Activated T-cell treated with anti-CD3 and anti-CD28 coated beads for 24 hours (primary cell): ENCODE data around the gene FOXP1.

Experiments
- DNase-seq: peaks from one replicate; pipeline ENCODE4 v3.0.0-alpha.2; 2020; ENCODE audit warnings: low read depth

The FOXP1 gene

DNA sequence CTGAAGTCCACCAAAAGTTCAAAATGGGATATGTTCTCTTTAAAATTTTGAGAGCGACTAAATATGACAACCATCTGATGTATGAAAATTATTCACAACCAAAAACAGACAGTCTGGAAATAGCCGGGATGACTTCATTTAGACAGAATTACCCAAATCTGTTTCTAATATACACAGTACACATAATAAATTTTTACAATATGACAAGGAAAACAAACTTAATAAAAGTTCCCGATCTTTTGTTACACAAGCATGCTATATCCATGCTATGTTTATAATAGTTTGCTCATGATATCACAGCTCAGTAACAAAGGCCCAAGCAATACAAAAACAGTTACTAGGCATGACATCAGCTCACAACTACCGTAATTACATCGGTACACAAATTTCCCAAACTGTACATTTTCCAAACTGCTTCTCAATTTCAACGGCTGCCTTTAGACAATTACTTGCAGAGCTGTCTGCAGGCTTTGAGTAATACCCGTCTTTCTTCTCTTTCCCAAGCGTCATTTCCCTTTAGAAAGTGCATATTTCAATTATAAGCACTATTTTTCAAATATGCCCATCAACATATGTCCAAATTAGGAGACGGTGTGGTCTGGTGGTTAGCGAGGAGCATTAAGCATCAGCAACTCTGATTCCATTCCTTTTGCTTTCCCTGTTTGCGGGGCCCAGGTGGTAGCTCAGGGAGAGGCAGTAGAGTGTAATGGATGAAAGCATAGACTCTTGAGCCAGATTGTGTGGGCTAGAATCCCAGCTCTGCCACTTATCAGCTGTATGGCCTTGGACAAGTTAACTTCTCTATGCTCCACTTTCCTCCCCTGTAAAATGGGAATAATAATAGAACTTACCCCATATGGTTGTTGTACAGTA, 481.2 kb downstream of the FOXP1 start:
- DNase-seq = no peak

DNA sequence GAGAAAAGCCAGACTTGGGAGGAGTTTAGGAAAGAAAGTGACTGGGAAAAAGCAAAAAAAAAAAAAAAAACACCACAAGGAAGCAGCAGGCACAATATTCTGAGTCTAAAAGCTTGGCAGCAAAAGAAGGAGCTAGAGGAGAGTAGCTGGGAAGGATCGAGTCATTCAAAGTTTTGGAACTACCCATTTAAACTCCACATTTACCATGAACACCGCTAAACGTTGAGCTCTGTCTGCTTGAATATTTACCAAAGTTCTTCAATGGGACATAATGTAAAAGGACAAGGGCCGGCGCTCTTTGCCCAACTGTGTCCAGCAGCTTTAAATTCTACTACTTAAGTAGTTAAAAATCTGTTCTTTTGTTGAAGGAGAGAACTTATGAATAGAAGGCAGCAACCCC, 481.9 kb downstream of the FOXP1 start:
- no peak for DNase-seq

DNA sequence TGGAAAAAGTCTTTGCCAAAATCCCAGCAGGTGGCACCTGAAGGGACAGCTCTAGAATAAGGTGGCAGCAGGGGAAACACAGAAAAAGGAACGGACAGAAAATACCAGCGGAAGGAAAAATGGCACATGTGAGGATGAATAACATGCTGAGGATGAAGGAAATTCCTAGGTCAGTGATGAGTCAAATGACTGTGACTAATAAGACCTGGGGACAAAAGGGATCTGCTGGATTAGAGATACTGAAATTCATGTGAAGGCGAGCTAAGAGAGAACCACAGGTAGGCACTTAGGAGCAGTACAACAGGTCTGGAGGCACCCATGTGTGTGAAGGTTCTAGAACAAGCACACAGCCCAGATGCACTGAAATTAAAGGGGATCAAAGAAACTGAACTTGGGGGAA, 482.5 kb downstream of the FOXP1 start:
- no peak for DNase-seq

DNA sequence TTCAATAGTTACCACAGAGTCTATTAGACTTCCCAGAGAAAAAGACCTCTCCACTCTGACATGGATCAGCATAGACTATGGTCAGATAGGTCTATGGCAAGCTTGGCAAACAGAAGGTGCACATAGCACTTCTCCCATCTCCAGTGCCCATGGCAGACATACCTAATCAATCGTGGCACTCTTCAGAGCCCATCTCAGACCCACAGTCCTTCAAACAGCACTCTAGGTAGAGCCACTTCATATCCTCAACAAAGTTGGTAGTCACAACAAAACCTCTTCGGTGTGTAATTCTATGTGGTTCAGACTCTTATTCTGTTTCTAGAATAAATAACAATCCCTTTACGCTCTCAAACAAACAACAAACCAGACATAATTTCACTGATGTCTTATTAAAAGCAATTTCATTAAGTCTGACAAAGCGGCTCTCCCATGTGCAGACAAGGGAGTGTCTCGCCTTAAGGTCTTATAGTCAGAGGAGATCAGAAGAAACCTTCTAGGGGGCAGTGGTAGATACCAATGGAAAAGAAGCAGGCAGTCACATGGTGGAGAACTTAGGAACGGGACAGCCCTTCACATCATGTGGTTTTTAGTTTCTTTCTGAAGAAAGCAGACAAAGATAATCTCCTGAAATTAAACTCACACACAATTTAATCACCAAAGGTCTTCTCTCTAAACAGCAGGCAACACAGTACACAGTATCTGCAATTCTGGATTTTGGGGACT, 483.4 kb downstream of the FOXP1 start:
- no peak for DNase-seq

DNA sequence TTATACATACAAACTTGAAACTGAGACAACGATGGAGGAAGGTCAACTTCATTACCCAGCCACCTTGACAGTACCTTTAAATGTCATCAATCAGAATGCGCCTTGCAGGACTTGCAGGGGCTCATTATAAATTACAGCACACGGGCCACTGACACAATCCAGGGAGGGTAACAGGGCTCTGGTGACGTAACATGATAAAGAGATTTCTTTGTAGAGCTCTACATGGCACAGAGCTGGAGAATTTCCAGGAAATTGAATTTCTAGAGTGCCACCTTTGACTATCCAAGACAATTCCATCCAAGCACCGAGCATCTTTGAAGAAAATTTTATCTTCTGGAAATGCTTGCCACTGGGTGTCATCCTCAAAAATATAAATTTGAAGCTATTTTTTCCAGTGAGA, 486.0 kb downstream of the FOXP1 start:
- DNase-seq = no peak

DNA sequence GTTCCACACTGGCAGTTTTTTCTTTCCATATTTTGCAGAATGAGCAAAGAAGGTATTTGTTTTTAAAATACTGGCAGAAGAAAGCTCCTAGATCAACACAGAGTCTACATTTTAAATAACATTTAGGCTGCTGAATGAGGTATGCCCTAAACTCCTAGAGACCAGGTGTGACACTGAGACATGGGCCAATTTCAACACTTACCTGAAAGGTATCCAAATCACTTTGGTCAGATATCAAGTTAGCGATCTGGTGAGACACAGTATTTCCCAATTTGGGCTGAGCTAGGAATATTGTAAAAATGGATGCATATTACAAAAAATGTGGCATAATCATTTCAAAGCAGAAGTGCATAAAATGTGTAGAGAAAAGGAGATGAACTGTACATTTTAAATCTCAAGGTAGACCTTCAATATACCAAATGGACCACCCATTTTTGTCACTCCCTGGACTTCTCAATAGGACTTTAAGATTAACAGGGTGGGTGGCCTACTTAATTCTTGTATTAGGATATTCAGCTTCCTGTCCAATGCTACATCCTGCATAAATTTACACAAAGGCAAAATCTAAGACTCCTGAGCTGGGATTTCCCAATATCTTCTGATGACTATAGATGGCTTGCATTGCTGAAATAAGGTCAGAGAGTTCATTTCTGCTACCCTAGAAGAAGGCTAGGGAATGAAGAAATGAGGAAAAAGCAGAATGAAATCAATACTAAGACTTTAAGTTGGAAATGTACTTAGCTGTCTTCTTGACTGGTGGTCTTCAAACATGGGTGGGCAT, 487.8 kb downstream of the FOXP1 start:
- no peak for DNase-seq

DNA sequence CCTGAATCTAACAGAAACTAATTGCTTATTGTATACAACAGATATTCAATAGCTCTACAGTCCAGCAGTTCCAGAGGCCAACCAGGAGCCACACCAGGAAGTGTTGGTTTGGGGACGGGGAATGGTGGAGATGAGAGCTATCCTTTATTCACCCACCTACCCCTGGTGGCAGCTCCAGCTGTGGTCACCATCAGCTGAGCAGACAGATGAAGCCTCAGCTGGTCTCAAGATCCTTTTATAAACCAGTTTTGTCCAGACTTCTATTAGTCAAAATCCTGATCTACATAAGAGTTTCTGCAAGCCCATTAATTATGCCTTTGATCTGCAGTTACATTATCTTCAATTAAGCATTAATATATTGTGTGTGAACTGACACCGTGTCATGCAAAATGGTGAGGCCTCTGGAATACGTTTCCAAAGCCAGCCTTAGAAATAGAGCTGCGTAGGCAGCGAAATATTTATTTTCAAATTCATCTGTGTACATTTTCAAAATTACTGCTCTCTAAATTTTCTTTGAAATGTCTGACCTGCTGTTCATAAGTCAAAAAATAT, 488.8 kb downstream of the FOXP1 start:
- no peak for DNase-seq

DNA sequence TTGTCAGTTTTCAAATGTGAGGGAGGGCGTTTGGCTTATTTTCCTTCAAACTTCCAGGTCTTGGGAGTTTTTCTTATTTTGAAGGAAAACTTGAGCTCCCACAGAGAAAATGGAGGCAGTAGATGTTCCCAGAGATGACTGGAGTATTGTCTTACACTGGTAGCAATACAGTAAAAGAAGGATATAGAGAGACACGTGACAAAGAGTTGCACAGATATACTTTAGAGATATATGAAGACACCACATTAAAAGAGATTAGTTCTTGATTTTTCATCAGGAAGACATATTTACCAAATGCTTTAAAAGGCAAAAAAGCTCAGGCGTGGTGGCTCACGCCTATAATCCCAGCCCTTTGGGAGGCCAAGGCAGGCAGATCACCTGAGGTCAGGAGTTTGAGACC, 490.9 kb downstream of the FOXP1 start:
- DNase-seq = no peak

DNA sequence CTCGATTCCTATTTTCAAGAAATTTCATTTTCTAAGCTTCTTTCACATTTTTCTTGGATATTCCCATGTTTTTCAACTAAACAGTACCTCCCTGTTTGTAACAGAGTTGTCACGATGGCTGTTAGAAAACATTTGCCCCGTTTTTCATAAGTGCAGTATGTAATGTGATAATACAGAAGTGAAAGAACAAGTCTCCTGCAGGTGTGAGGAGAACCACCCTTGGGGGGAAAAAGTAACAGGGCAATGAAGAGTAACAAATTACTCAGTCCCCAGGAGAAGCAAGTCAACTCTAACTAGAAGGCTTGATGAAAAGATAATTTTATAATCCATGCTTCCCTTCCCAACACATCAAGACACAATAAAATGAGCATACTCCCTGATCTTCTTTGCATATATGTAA, 493.3 kb downstream of the FOXP1 start:
- no peak for DNase-seq

DNA sequence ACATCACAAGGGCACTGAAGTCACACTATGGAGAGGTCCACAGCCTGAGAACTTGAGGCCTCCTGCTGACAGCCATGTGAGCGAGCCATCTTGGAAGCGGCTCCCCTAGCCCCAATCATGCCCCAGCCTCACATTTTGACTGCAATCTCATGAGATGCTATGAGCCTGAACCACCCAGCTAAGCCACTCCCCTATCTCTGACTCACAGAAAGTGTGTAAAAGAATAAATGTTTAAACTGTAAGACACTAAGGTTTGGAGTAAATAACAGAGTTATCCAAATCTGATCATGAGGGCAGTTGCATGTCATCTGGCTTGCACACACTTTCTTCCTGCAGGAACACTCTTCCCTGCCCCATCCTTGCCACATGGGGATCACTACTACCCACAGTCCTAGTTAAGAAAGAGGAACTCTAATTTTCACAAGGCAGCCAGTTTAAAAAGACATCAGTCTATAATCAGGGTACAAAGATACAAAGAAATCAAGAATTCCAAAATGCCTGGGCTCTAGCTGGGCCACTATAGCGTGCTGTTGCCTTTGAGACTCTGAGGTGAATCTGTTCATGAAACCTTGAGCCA, 494.2 kb downstream of the FOXP1 start:
- no peak for DNase-seq

DNA sequence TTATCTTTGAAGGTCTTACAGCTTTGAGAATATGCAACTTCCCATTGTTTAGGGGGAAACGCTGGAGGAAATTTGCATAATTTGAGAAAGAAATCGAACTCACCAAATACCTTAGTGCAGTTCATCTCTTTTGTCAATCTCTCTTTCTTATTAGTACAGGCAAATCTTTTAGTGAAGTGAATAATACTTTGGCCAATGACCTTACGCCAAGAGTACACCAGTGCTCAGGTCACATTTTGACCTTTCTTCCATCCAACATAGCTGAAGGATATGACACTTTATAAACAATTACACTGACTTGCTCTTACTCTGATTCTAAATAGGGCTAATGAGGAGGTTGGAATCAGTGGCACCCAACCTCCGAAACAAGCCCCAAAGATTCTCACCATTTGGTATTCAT, 494.8 kb downstream of the FOXP1 start:
- DNase-seq = no peak

DNA sequence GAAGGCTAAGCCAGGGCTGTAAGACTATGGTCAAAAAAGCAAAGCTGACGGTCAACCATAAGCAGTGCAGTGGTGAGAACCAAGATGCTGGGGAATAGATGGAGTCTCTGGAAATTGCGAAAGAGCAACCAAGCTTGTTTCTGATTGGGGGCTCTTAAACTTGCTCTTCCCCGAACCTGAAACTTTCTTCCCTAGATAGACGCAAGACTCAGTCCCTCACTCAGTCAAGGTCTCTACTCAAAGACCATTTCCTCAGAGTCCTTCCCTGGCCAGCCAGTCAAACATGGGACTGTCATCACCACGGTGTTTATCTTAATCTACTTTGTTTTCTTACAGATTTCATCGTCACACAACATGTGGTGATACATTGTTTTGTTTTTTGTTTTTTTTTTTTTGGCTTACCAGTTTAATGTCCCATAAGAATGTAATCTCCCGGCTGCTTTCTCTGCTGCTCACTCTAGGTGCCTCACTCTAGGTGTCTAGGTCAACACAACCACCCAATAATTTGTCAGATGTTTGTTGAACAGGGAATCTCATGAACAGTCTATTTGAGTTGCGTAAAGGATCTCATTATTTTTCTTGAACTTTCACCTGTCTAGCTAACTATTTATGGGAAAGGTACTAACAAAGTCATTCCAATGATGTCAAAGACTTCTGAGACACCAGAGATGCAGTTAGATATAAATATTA, 495.4 kb downstream of the FOXP1 start:
- no peak for DNase-seq

DNA sequence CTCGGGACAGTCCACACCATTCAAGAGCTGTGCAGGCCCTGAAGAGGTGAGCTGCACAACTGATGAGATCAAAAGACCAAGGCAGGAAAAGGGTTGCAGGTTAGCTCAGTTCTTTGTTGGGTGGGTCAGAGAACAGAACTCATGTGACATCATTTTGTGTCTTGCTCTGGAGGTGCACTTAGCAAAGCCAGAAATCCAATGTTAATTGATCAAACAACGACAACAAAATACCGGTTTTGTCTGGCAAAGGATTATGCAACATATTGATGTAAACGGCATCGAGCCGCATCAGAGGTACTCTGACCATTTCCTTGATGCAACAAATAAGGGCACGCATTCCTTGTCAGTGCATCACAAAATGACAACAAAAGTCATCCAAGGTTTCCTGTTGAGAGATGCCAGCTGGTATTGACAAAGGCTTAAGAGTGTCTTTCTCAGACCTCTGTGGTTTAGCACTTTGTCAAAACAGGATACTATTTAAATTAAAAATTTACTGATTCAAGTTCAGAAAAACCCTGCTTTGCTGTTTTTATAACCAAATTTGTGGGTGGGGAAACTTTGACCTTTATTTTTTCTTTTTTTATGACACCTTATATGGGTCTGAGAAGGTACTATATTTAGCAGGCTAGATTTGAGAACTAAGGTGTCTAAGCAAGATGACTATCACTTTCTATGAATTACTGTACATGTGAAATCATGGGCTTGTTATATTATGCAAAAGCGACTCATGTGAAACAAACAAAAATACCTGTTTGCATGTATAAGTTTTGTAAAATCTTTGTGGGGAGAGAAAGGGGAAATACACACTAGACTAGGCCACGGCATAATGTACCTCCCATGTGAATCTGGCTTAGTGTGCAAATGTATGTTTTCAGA, 496.1 kb downstream of the FOXP1 start:
- no peak for DNase-seq

DNA sequence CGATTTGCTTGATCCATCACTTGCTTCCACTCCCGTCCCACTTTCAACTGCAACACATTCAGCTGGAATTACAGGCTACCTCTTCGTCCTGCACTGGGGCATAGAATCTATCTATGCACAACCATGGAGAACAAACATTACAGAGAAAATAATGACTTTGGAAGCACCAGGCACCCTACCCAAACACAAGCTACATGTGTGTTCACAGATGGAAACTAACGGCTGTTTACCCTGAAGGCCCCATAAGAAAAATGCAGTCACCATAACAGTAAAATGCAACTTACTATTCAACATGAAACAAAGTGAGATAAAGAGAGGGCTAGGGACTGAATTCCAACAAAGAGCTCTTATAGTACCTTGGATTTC, 496.8 kb downstream of the FOXP1 start:
- no peak for DNase-seq

DNA sequence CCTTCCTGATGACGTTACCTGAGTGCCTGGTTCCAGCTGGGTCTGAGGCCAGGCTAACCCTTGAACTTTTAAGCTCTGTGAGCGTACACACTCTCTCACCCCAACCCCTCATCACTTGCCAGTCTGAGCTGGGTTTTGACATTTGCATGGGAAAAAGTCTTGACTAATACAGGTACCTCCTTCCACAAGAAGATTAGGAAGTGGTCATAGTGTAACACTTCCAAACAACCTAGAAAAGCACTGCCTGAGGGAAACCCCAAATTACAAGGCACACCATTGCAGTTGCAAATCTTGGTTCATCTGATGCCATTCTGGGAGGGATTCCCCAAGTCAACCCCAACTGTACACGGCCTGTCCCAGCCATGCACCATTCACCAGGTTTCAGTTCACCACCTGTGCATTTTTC, 499.8 kb downstream of the FOXP1 start:
- no peak for DNase-seq

DNA sequence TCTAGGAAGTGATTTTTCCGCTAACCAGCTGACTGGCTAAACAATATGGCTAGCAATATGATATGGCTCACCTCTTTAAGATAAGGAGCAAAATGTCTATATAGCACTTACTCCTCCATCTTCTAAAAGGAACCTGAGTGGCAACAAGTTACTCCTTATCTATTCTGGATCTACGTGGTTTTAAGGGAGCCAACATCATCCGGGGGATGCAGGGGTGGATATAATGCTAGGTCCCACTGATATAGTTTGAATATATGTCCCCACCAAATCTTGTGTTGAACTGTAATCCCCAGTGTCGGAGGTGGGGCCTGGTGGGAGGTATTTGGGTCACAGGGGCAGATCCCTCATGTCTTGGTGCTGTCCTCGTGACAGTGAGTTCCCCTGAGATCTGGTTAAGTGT, 500.7 kb downstream of the FOXP1 start:
- DNase-seq = no peak

DNA sequence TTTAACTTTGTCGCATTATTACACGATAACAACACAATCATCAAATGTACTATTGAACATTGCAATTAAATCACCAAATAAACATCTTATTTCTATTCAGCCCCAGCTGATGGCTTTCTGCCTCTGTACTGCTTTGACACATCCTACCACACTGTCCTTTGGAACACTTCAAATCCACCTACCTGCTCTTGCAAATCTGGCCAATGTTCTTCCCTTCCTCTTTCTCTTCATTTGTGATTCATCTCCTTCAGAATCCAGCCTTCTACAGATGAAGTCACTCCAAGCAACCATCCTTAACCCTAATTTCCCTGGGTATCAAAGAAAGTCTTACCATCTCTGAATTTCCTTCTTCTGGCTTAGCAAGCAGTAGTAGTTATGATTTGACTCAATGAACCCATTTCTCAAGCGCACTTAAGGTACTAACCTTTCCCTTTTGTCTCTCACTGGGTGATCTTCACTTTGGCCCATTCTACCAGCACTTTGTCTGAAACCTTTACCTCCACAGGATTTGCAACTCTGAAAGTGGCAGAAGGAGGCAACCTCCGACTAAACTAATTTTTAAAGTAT, 502.9 kb downstream of the FOXP1 start:
- no peak for DNase-seq

DNA sequence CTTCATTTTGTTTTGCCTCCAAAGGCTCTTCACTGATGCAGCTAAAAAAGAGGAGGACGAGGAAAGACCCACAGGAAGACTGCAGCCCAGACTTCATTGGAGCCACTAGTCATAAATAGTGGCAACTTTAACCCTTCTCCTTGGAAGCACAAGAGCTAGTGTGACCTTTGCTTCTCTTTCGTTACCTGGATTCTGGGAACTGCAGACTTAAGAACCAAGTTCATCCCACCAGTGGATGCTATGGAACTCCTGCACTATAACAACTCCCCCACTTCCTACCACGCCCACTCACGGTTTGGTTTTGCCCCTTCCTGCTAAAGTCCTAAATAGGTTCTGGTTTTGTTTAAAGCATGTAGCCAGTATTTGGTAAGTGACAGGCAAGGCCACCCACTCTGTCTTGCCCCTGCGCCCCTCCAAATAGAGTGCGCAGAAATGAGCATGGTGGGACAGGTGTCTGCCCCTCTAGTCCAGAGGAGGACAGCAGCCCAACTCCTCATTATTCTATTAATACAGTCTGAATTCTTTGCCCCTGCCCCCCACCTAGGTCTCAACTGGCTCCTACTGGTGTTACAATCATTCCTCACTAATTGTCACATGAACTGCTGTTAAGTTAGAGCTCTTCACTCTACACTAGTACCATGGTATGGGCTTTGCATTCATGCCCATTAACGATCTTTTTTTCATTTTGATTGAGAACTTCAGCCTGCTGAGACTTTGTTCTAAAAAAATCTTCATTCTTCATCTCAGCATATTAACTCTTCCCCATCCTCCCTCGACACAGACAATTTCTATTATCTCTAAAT, 504.6 kb downstream of the FOXP1 start:
- no peak for DNase-seq

DNA sequence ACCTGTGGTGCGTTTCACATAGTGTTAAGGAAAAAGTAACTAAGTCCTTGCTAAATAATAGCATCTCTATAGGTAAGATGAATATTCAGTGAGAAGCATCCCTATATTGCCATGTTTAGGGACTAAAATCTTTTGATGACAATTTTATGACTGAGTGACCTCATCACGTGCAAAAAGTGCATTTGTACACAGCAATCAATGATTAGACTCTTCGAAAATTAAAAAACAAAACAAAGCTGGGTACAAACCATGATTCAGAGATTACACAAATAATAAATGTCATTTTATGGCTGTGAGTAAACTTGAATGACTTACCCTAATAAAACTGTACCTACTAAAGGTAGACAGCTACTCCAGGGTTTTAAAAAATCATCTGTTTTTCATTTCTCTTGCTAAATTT, 505.3 kb downstream of the FOXP1 start:
- no peak for DNase-seq
